H1 (cell line): ENCODE data around the gene PAEP. TPM values are rescaled to one million over a fixed set of nuclear protein-coding genes. Genes with fewer than 3 reads are reported as not detected.

Experiments
- CTCF ChIA-PET: fragments of 300-600 bp; sonication (Branson Sonifier 250); formaldehyde crosslinking; loops from one replicate; lab custom pipeline; 2021; ENCODE audit not compliant: partially characterized antibody; lab: Charles Lee
- POLR2A ChIA-PET: fragments of 300-600 bp; sonication (Branson Sonifier 250); formaldehyde crosslinking; loops from one replicate; lab custom pipeline; 2021; ENCODE audit warnings: inconsistent platforms; ENCODE audit not compliant: partially characterized antibody; lab: Charles Lee
- DNase-seq, 2 experiments: peaks; one replicate each; pipeline versions ENCODE4 v3.0.0 to v3.0.0-alpha.2; 2010 to 2022; ENCODE audit warnings: low spot score in 2 of 2, low read depth in 1 of 2, mixed read lengths in 1 of 2
- FAIRE-seq: peaks from 2 replicates; lab custom pipeline; 2011; peaks lifted over from hg19 to GRCh38; lab: Jason Lieb, UNC
- H2AFZ ChIP-seq: 2 replicates; pipeline ENCODE4 v1.8.1; 2012; ENCODE audit warnings: low read length, inconsistent platforms
- H2AK5ac ChIP-seq: 2 replicates; pipeline ENCODE4 v1.6.1; 2013; ENCODE audit warnings: low read depth, low read length
- H2BK120ac ChIP-seq: replicated peaks from 2 replicates; pipeline ENCODE3; 2013; ENCODE audit warnings: low read depth, low read length, inconsistent platforms
- H2BK12ac ChIP-seq: 2 replicates; pipeline ENCODE4 v1.6.1; 2013; ENCODE audit warnings: low read depth, low read length
- H2BK15ac ChIP-seq: 2 replicates; pipeline ENCODE4 v1.6.1; 2013; ENCODE audit warnings: low read length
- H2BK20ac ChIP-seq: 2 replicates; pipeline ENCODE4 v1.6.1; 2013; ENCODE audit warnings: low read length
- H2BK5ac ChIP-seq: 2 replicates; pipeline ENCODE4 v1.6.1; 2013; ENCODE audit warnings: low read depth, low read length
- H3K14ac ChIP-seq: 2 replicates; pipeline ENCODE4 v1.6.1; 2013; ENCODE audit warnings: inconsistent platforms; ENCODE audit not compliant: insufficient read length
- H3K18ac ChIP-seq: 2 replicates; pipeline ENCODE4 v1.6.1; 2013; ENCODE audit warnings: low read length; ENCODE audit errors: extremely low read depth
- H3K23ac ChIP-seq: 2 replicates; pipeline ENCODE4 v1.6.1; 2013; ENCODE audit warnings: inconsistent platforms; ENCODE audit not compliant: insufficient read length
- H3K23me2 ChIP-seq: 2 replicates; pipeline ENCODE4 v1.6.1; 2013; ENCODE audit warnings: low read depth, low read length
- H3K27ac ChIP-seq: 2 replicates; pipeline ENCODE4 v1.6.1; 2011; ENCODE audit warnings: low read depth, low read length, inconsistent platforms
- H3K27me3 ChIP-seq, 4 experiments: replicated peaks in 1 of 4; 1 replicate in 1 of 4; 2 replicates in 3 of 4; pipeline versions ENCODE4 v1.6.1 to v1.8.1; 2011 to 2013; ENCODE audit warnings: low read length in 3 of 4, mild to moderate bottlenecking in 3 of 4, inconsistent platforms in 2 of 4, mixed read lengths in 2 of 4, moderate library complexity in 1 of 4; ENCODE audit not compliant: control insufficient read depth in 3 of 4, insufficient read depth in 3 of 4; ENCODE audit errors: extremely low read depth in 1 of 4
- H3K36me3 ChIP-seq, 4 experiments: 2 replicates each; pipeline versions ENCODE4 v1.6.1 to v1.8.1; 2011 to 2013; ENCODE audit warnings: mild to moderate bottlenecking in 4 of 4, low read length in 3 of 4, moderate library complexity in 2 of 4, control low read depth in 1 of 4, inconsistent platforms in 1 of 4; ENCODE audit not compliant: insufficient read depth in 4 of 4, control insufficient read depth in 2 of 4
- H3K4ac ChIP-seq: replicated peaks from 2 replicates; pipeline ENCODE3; 2013; ENCODE audit warnings: low read length, low read depth, mixed read lengths, inconsistent platforms; ENCODE audit not compliant: insufficient read length
- H3K4me1 ChIP-seq, 4 experiments: replicated peaks in 1 of 4; 1 replicate in 1 of 4; 2 replicates in 3 of 4; pipeline versions ENCODE4 v1.6.1 to v1.8.1; 2011 to 2013; ENCODE audit warnings: low read length in 3 of 4, inconsistent platforms in 2 of 4, mixed read lengths in 1 of 4; ENCODE audit not compliant: insufficient read depth in 4 of 4, control insufficient read depth in 3 of 4
- H3K4me2 ChIP-seq, 2 experiments: 2 replicates each; pipeline versions ENCODE4 v1.6.1 to v1.8.1; 2011 to 2013; ENCODE audit warnings: low read depth in 2 of 2, low read length in 2 of 2, control low read depth in 1 of 2, inconsistent platforms in 1 of 2, mild to moderate bottlenecking in 1 of 2; ENCODE audit not compliant: insufficient read depth in 1 of 2
- H3K4me3 ChIP-seq, 4 experiments: fragments of 200-600, 300-600 bp in 1 of 4; sonication (generic), shearing (Covaris generic), sonication (Bioruptor Twin) in 1 of 4; 2 replicates each; pipeline versions ENCODE4 v1.5.1 to v1.8.1; 2011 to 2016; ENCODE audit warnings: low read length in 4 of 4, low read depth in 3 of 4, control low read depth in 2 of 4, inconsistent platforms in 2 of 4, mild to moderate bottlenecking in 2 of 4, mixed read lengths in 1 of 4, moderate library complexity in 1 of 4; ENCODE audit not compliant: insufficient read depth in 2 of 4; ENCODE audit errors: extremely low read depth in 1 of 4
- H3K56ac ChIP-seq: replicated peaks from 2 replicates; pipeline ENCODE3; 2013; ENCODE audit warnings: low read depth, mild to moderate bottlenecking, mixed read lengths, low read length, inconsistent platforms; ENCODE audit not compliant: insufficient read length
- H3K79me1 ChIP-seq: 2 replicates; pipeline ENCODE4 v1.6.1; 2013; ENCODE audit warnings: low read depth, low read length, control low read depth
- H3K79me2 ChIP-seq, 2 experiments: 2 replicates each; pipeline versions ENCODE4 v1.6.1 to v1.8.1; 2012 to 2013; ENCODE audit warnings: low read length in 2 of 2, mild to moderate bottlenecking in 2 of 2, inconsistent platforms in 1 of 2; ENCODE audit not compliant: insufficient read depth in 2 of 2, control insufficient read depth in 1 of 2
- H3K9ac ChIP-seq, 4 experiments: replicated peaks in 1 of 4; 1 replicate in 1 of 4; 2 replicates in 3 of 4; pipeline versions ENCODE4 v1.6.1 to v1.8.1; 2011 to 2013; ENCODE audit warnings: low read depth in 3 of 4, low read length in 3 of 4, control low read depth in 2 of 4, mild to moderate bottlenecking in 2 of 4, moderate library complexity in 2 of 4, inconsistent platforms in 1 of 4; ENCODE audit errors: extremely low read depth in 1 of 4
- H3K9me3 ChIP-seq, 2 experiments: 2 replicates each; pipeline versions ENCODE4 v1.6.1 to v1.8.1; 2012 to 2013; ENCODE audit warnings: mild to moderate bottlenecking in 2 of 2, moderate library complexity in 2 of 2, control low read depth in 1 of 2, inconsistent platforms in 1 of 2, low read depth in 1 of 2, low read length in 1 of 2, mixed read lengths in 1 of 2; ENCODE audit not compliant: insufficient read depth in 2 of 2
- H4K20me1 ChIP-seq, 2 experiments: replicated peaks in 1 of 2; 2 replicates each; pipeline versions ENCODE3 to v1.8.1; 2011 to 2013; ENCODE audit warnings: inconsistent platforms in 2 of 2, low read length in 2 of 2, mild to moderate bottlenecking in 1 of 2; ENCODE audit not compliant: insufficient read depth in 2 of 2, control insufficient read depth in 1 of 2
- H4K5ac ChIP-seq: 2 replicates; pipeline ENCODE4 v1.6.1; 2013; ENCODE audit warnings: low read length, low read depth, mixed read lengths, inconsistent platforms; ENCODE audit not compliant: insufficient read length
- H4K8ac ChIP-seq: 2 replicates; pipeline ENCODE4 v1.8.0; 2013; ENCODE audit warnings: mild to moderate bottlenecking, moderate library complexity, low read length, inconsistent platforms; ENCODE audit not compliant: insufficient read depth; ENCODE audit errors: extremely low read depth
- H4K91ac ChIP-seq: replicated peaks from 2 replicates; pipeline ENCODE3; 2013; ENCODE audit warnings: low read length, mixed read lengths, inconsistent platforms; ENCODE audit not compliant: insufficient read length
- ASH2L ChIP-seq: fragments of 200-600, 300-600 bp; sonication (generic); IDR thresholded peaks from one replicate; pipeline ENCODE4 v1.7.1; 2017; ENCODE audit warnings: low read length
- BRCA1 ChIP-seq: IDR thresholded peaks from 2 replicates; pipeline ENCODE4 v1.6.1; 2012; ENCODE audit warnings: low read depth, low read length, improper control_type of control experiment
- MAFK ChIP-seq: IDR thresholded peaks from 2 replicates; pipeline ENCODE4 v1.6.1; 2012; ENCODE audit warnings: low read depth, mild to moderate bottlenecking, improper control_type of control experiment, low read length
- RFX5 ChIP-seq: IDR thresholded peaks from 2 replicates; pipeline ENCODE4 v1.6.1; 2011; ENCODE audit warnings: low read depth, low read length, improper control_type of control experiment, borderline replicate concordance
- RNF2 ChIP-seq: fragments of 200-900, 300-1000 bp; sonication (generic); IDR thresholded peaks from 2 replicates; pipeline ENCODE4 v1.7.1; 2016; ENCODE audit warnings: borderline replicate concordance, low read depth, mild to moderate bottlenecking, antibody characterized with exemption, low read length; ENCODE audit not compliant: poor library complexity, severe bottlenecking; ENCODE audit errors: missing control alignments
- RXRA ChIP-seq: IDR thresholded peaks from 2 replicates; pipeline ENCODE4 v1.6.1; 2011; ENCODE audit warnings: low read depth, mild to moderate bottlenecking, low read length, moderate library complexity; ENCODE audit not compliant: insufficient read depth
- SAP30 ChIP-seq: fragments of 300-600 bp; sonication (generic); IDR thresholded peaks from 2 replicates; pipeline ENCODE4 v1.7.1; 2012; ENCODE audit warnings: low read length, moderate library complexity, mild to moderate bottlenecking, inconsistent platforms; ENCODE audit not compliant: insufficient read depth, insufficient replicate concordance
- SP2 ChIP-seq: IDR thresholded peaks from 2 replicates; pipeline ENCODE4 v1.6.1; 2012; ENCODE audit warnings: mild to moderate bottlenecking, low read length, inconsistent platforms
- TCF12 ChIP-seq: IDR thresholded peaks from 2 replicates; pipeline ENCODE4 v1.6.1; 2011; ENCODE audit warnings: low read depth, mild to moderate bottlenecking, low read length
- TEAD4 ChIP-seq: IDR thresholded peaks from 2 replicates; pipeline ENCODE4 v1.6.1; 2012; ENCODE audit warnings: low read depth, low read length, inconsistent platforms, mixed read lengths
- WGBS, 2 experiments: shearing (Covaris generic) in 1 of 2; methylation state at CpG; one replicate each; pipeline versions ENCODE4 v1.1.6 to v1.1.7; 2013 to 2015; ENCODE audit warnings: low lambda C conversion rate in 2 of 2, mixed read lengths in 2 of 2, inconsistent platforms in 1 of 2, low coverage in 1 of 2, missing lambda C conversion rate in 1 of 2; ENCODE audit not compliant: insufficient replicate concordance in 2 of 2, insufficient coverage in 1 of 2, insufficient read length in 1 of 2; ENCODE audit errors: extremely low coverage in 1 of 2, missing lambda C conversion rate in 1 of 2; 5-methylcytosine and 5-hydroxymethylcytosine counted together
- polyA plus RNA-seq, 7 experiments: library from polyadenylated mRNA; depleted of rRNA in 3 of 7; stranded (reverse) in 5 of 7; unstranded in 2 of 7; fragments of >200 nt in 5 of 7; fragments of 200-250 nt in 2 of 7; gene quantifications; 1 replicate in 5 of 7; 2 replicates in 1 of 7; 4 replicates in 1 of 7; pipeline versions ENCODE4 v1.2.1 to v1.2.3, GENCODE V29; 2011 to 2013; ENCODE audit warnings: missing spikeins in 2 of 7, mixed read lengths in 2 of 7
- total RNA-seq: library from RNA; stranded (reverse); fragmentation: NEBNext Ultra II Directional; extraction: Animal tissue kit (Norgen Biotek cat#: 25700); gene quantifications from 2 replicates; pipeline ENCODE4 v1.2.1, GENCODE V29; 2021
- TF ChIP-seq, protein P1 (sequence below): IDR thresholded peaks from 2 replicates; pipeline ENCODE4 v1.6.1; 2011; ENCODE audit warnings: low read length, improper control_type of control experiment

PAEP gene
- total and polyA plus RNA-seq, 2 of the 8 experiments (the other 6 are each of a cell fraction or from before 2014, with no cell fraction given): not detected

DNA sequence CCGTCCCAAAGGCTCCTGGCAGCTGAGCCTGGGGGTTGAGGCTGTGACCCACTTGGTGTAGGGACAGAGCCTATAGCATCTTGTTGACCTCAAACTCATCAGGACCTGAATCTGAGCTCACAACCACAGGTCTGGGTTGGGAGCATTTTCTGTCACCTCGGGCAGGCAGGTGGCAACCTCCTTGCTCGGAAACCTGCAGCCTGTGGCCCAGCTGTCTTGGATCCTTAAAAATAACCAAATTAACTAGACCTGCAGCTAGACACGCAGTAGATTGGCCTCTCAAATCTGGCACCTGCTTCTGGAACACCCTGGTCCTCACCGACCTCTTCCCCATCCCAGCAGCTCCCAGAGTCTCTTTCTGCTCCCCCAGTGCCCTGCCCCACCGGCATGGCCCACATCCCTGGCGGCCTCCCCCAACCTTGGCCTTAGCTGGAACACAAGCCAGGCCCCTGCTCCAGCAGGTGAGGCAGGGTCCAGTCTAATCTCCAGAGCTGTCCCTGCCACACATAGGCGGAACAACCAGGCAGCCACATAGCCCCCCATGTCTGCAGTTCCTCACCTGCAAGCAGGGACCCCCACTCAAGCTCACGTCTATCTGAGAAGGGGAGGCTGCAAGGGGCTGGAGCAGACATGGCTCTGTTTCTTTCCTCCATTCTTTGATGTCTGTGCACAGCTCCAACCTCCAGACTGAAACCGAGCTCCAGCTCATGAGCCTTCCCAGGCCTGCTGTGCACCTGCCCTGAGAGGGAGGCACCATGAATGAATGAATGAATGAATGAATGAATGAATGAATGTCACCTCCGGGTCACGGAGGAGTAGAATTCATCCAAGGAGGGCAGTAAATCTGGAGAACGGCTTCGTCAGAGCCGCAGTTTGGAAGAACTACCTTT, 28.3 kb downstream of the PAEP start:
- H3K9ac ChIP-seq: no peak overlapping the region
- H2BK12ac ChIP-seq: no peak overlapping the region
- no peak overlapping the region for H3K4me2 ChIP-seq
- H2BK120ac ChIP-seq: no peak overlapping the region
- no peak overlapping the region for H3K14ac ChIP-seq
- no peak for FAIRE-seq
- H3K23ac ChIP-seq: no peak overlapping the region
- no peak overlapping the region for H4K5ac ChIP-seq
- H2BK15ac ChIP-seq: no peak overlapping the region
- H3K79me2 ChIP-seq: no peaks in the 10 kb centered on the region
- no peak overlapping the region for H3K56ac ChIP-seq
- H3K4me3 ChIP-seq: no peak overlapping the region
- no peak overlapping the region for H3K18ac ChIP-seq
- no peaks in the 10 kb centered on the region for H4K20me1 ChIP-seq
- no peak overlapping the region for H2AK5ac ChIP-seq
- no peaks in the 10 kb centered on the region for H3K23me2 ChIP-seq
- no peak overlapping the region for H3K4ac ChIP-seq
- no peaks in the 10 kb centered on the region for H3K79me1 ChIP-seq
- H3K27me3 ChIP-seq: no peaks in the 10 kb centered on the region
- H4K91ac ChIP-seq: no peak overlapping the region
- H4K8ac ChIP-seq: no peak overlapping the region
- no peaks in the 10 kb centered on the region; a peak in 1 of 7 replicates for H3K4me1 ChIP-seq
- ChIA-PET POLR2A (no interaction called here), CTCF (interaction anchor here (0.8 to 7.2 kb wide), 4 partner anchors 14 to 51 kb away, joined by 3 to 58 read pairs (median 4); no protein-coding TSS in a partner anchor)
- H2BK20ac ChIP-seq: no peak overlapping the region
- no peak overlapping the region for H2BK5ac ChIP-seq
- WGBS, 2 experiments: 80% methylated on average over 15 of the region's 15 CpGs; no CpG with 5 or more reads in 1 of the 2 experiments
- no peak overlapping the region for H3K27ac ChIP-seq
- H2AFZ ChIP-seq: no peak overlapping the region
- no peaks in the 10 kb centered on the region for H3K36me3 ChIP-seq
- peak in 1 of 2 experiments; percentile 30 for DNase-seq
- H3K9me3 ChIP-seq: 0 out of 4 replicates have a peak, but pooled peaks cover 0 to 4% of the 10 kb centered on the region in 2 experiments
- no peak for TF ChIP-seq TCF12
- no peak for TF ChIP-seq TEAD4
- no peak for TF ChIP-seq RNF2
- no peak for TF ChIP-seq ASH2L
- TF ChIP-seq RFX5: no peak
- TF ChIP-seq SAP30: no peak
- no peak for TF ChIP-seq MAFK
- no peak for TF ChIP-seq BRCA1
- TF ChIP-seq RXRA: no peak
- TF ChIP-seq, protein P1, sequence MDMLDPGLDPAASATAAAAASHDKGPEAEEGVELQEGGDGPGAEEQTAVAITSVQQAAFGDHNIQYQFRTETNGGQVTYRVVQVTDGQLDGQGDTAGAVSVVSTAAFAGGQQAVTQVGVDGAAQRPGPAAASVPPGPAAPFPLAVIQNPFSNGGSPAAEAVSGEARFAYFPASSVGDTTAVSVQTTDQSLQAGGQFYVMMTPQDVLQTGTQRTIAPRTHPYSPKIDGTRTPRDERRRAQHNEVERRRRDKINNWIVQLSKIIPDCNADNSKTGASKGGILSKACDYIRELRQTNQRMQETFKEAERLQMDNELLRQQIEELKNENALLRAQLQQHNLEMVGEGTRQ: no peak
- TF ChIP-seq SP2: no peak
